Fibroblast of mammary gland (primary cell): Measurements from ENCODE around the gene PCNA.
"Not testable (repeated sequence)": the region's sequence is repeated elsewhere in the genome, so short reads cannot be mapped to it uniquely, and the experiment has no call there.

Experiments
- DNase-seq: peaks from one replicate; pipeline ENCODE4 v3.0.0-alpha.2; 2010; ENCODE audit warnings: low read depth
- H3K4me3 ChIP-seq: 2 replicates; pipeline ENCODE4 v1.5.1; 2011; ENCODE audit warnings: low read depth, mild to moderate bottlenecking, low read length, moderate library complexity; ENCODE audit not compliant: control insufficient read depth
- TF ChIP-seq, protein P1 (sequence below): conservative IDR thresholded peaks from 2 replicates; pipeline ENCODE4 v1.5.1; 2011; ENCODE audit warnings: low read depth, low read length, inconsistent platforms; ENCODE audit not compliant: control insufficient read depth, insufficient read depth

Gene PCNA

DNA sequence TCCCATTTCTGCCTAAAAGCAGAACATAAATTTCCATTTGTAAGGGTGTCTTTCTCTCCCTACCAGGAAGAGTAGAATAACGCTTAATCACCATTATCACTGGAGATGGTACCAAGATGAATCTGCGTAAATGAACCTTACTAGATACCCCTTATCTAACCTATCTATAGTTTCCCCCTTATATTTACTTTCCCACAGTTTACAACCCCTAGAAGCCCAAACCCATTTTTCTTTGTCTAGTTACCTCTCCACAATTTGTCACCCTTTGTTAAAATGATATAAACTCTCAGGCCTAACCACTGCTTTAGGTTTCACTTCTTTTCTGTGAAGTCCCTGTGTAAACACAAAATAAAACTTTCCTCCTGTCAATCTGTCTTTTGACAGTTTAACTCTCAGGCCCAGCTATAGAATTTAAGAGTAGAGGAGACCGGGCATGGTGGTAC lies 45.5 kb downstream of the PCNA start:
- H3K4me3 ChIP-seq = no peak overlapping the region
- no peak for DNase-seq
- TF ChIP-seq, protein P1, sequence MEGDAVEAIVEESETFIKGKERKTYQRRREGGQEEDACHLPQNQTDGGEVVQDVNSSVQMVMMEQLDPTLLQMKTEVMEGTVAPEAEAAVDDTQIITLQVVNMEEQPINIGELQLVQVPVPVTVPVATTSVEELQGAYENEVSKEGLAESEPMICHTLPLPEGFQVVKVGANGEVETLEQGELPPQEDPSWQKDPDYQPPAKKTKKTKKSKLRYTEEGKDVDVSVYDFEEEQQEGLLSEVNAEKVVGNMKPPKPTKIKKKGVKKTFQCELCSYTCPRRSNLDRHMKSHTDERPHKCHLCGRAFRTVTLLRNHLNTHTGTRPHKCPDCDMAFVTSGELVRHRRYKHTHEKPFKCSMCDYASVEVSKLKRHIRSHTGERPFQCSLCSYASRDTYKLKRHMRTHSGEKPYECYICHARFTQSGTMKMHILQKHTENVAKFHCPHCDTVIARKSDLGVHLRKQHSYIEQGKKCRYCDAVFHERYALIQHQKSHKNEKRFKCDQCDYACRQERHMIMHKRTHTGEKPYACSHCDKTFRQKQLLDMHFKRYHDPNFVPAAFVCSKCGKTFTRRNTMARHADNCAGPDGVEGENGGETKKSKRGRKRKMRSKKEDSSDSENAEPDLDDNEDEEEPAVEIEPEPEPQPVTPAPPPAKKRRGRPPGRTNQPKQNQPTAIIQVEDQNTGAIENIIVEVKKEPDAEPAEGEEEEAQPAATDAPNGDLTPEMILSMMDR = no peak

DNA sequence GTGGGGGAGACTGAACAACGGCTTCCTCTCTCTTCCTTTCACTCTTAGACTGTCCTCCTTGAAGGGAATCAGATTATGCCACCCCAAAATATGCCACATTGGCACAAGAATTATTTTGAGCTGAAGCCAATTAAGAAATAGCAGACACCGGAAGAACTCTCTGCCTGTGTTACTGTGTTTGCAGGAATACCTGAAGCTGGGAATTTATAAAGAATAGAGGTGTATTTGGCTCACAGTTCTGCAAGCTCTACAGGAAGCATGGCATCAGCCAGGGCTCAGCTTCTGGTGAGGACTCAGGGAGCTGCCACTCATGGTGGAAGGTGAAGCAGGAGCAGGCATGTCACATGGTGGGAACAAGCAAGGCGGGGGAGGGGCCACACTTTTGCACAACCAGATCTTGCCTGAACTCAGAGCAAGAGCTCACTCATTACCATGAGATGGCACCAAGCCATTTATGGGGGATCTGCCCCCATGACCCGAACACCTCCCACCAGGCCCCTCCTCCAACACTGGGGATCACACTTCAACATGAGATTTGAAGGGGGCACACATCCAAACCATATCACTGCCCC lies 46.0 kb downstream of the PCNA start:
- no peak for DNase-seq

DNA sequence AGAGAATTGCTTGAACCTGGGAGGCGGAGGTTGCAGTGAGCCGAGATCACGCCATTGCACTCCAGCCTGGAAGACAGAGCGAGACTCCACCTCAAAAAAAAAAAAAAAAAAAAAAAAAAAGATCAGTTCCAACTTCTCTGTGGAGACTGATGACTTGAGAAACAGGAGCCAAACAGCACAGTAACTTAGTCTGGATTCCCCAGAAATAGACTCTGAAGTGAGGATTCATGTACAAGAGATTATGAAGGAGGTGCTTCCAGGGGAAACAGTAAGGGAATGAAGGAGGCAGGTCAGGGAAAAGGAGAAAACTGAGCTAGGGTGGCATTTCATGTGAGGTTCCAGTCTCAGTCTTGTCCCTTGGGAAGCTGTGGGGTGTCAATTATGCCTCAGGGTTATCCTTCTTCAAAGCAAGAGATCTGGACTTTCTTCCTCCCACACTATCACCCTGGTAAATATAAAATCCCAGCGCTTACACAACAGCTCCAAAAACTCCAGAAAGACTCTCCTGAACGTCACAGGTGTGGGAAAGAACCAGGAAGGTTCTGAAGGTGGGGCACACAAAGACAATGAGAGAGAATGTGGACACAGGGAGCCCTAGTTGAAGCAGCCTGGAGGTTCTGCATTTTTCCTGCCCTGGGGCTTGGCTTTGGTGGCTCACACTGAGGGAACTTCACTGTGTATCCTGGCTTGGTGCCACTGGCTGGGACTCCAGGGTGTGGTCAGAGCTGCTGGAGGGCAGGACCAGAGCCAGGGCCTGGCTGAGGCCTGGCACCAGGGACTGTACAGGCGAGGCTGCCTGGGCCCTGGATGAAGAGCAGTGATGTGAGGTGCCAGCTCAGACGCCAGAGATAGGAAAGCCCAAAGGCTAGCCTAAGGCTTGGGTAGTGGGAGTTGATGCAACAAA lies 46.8 kb downstream of the PCNA start:
- DNase-seq = peak; percentile 66
- TF ChIP-seq, protein P1 = no peak
- no peak overlapping the region for H3K4me3 ChIP-seq

More for the DNA sequence above, 46.0 kb downstream of the PCNA start:
- TF ChIP-seq, protein P1 = no peak
- H3K4me3 ChIP-seq = no peak overlapping the region

DNA sequence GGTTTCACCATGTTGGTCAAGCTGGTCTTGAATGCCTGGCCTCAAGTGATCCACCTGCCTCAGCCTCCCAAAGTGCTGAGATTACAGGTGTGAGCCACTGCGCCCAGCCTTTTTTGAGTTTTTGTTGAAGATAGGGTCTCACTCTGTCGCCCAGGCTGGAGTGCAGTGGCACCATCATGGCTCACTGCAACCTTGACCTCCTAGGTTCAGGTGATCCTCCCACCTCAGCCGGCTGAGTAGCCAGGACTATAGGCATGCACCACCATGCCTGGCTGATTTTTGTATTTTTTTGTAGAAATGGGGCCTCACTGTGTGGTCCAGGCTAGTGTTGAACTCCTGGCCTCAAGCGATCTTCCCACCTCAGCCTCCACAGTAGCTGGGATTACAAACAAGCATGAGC lies 47.8 kb downstream of the PCNA start:
- H3K4me3 ChIP-seq, DNase-seq: not testable (repeated sequence)

DNA sequence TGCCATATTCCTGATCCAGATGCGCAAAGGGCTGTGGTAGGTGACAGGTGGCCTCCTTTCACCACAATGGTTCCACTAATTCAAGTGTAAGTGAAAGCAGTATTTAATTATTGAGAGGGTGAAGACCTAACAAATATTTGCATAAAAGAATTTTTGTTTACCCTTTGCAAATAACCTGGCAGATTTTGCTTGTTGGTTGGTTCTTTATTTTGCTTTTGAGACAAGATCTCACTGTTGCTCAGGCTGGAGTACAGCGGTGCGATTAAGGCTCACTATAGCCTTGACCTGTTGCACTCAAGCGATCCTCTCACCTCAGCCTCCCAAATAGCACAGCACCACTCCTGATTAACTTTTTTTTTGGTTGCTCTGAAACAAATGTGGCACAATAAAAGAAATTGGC lies 49.2 kb downstream of the PCNA start:
- no peak for DNase-seq
- TF ChIP-seq, protein P1 = no peak
- no peak overlapping the region for H3K4me3 ChIP-seq

DNA sequence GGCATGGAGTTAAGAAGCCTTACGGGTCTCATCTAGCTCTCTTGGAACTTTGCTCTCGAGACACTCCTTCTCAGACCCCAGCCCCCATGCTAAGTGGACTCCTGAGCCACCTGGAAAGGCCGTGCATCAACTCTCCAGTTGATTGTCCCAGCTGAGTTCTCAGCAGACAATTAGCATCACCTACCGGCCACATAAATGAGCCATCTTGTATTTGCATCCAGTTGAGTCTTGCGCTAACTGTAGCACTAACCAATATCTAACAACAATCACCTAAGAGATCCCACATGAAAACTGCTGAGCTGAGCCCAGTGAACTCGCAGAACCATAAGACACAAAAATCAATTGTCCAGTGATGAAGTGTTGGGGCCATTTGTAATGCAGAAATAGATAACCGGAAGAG lies 49.7 kb downstream of the PCNA start:
- no peak for DNase-seq
- TF ChIP-seq, protein P1 = no peak
- no peak overlapping the region for H3K4me3 ChIP-seq

DNA sequence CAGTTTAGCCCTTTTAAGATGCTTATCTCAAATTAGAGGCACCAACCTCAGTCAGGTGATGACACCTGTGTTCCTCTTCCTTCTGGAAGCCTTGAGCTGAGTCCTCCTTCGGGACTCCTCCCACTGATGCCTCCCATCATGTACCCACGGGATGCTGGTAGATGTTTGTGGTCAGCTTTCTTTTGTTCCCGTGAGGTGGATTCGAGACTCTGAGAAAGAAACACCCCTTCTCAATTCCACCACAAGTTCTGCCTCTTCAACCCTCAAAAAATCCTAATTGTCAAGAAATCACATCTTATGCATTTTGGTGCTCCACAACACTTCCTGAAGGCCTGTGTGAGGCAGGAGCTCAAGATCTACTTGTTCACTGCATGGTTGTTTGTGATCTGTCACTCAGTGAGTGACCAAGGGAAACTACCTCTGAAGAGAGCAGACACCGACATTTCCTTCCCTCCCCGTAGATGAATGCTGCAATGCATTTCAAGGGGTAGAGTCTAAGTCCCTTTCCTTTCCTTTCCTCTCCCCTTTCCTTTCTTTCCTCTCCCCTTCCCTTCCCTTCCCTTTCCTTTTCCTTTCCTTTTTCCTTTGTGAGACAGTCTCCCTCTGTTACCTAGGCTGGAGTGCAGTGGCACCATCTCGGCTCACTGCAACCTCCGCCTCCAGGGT lies 50.5 kb downstream of the PCNA start:
- DNase-seq = no peak
- TF ChIP-seq, protein P1 = no peak
- no peak overlapping the region for H3K4me3 ChIP-seq
